C4-2B (cell line): ENCODE data around the gene MKX.

Source experiments
- H3K27ac ChIP-seq: fragments of 450-650 bp; 2 replicates; pipeline ENCODE4 v1.5.1; 2017
- ZFX ChIP-seq: fragments of 450-650 bp; IDR thresholded peaks from 2 replicates; pipeline ENCODE4 v1.6.1; 2017
- TF ChIP-seq, protein P1 (sequence below): fragments of 450-650 bp; conservative IDR thresholded peaks from 2 replicates; pipeline ENCODE4 v1.5.1; 2017; ENCODE audit warnings: mild to moderate bottlenecking

Gene MKX

GRCh38 chr10:27746397-27747095, 927 bp upstream of the MKX start:
- H3K27ac ChIP-seq = no peak overlapping the region; the same call in 1 of the 2 replicates
- TF ChIP-seq, protein P1, sequence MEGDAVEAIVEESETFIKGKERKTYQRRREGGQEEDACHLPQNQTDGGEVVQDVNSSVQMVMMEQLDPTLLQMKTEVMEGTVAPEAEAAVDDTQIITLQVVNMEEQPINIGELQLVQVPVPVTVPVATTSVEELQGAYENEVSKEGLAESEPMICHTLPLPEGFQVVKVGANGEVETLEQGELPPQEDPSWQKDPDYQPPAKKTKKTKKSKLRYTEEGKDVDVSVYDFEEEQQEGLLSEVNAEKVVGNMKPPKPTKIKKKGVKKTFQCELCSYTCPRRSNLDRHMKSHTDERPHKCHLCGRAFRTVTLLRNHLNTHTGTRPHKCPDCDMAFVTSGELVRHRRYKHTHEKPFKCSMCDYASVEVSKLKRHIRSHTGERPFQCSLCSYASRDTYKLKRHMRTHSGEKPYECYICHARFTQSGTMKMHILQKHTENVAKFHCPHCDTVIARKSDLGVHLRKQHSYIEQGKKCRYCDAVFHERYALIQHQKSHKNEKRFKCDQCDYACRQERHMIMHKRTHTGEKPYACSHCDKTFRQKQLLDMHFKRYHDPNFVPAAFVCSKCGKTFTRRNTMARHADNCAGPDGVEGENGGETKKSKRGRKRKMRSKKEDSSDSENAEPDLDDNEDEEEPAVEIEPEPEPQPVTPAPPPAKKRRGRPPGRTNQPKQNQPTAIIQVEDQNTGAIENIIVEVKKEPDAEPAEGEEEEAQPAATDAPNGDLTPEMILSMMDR = no peak
- no peak for TF ChIP-seq ZFX

- peak overlapping the region; percentile 47 for H3K27ac ChIP-seq
- TF ChIP-seq ZFX = no peak
- TF ChIP-seq, protein P1 = no peak
Observed at GRCh38 chr10:27744802-27745731, 552 bp downstream of the MKX start.

DNA sequence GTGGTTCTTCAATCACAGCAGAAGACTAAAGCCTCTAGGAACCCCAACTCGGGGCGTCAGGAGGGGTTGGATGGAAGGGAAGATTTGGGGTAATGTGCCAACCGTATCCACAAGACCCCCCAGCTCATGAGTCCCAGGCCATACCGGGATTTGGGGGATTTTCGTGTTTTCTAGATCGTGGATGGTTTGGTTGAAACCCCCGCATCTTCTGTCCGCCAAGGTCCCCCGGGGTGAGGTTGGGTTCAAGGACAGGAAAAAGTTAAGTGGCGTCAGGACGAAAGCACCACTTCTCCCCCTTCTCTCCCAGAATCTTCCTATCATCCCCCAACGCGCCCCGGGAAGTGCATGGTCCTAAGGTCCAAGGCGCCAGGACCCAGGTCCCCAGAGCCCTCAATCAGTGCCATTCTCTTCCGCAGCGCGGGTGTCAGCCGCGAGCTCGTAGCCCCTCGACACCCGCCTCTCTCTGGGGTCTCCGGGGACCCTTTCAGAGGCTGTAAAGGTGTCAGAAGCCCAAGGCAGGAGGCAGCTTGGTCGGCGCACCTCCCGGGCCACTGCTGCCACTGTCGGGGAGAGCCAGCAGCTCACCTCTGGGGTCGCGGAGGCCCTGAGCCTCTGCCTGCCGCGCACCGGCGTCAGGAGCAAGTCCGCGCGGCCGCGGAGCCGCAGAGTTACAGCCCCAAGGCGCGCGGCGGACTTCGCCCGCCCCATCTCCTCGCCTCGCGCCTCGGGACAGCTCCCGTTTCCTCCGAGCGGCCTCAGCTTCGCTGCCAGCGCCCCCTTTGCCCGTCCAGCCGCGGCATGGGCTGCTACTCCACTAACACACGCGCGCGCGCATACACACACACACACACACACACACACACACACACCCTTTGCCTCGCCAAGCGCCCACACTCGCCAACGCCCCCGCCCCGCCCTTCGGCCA, 1.5 kb downstream of the MKX start:
- TF ChIP-seq ZFX = no peak
- TF ChIP-seq, protein P1 = no peak
- H3K27ac ChIP-seq = no peak overlapping the region

DNA sequence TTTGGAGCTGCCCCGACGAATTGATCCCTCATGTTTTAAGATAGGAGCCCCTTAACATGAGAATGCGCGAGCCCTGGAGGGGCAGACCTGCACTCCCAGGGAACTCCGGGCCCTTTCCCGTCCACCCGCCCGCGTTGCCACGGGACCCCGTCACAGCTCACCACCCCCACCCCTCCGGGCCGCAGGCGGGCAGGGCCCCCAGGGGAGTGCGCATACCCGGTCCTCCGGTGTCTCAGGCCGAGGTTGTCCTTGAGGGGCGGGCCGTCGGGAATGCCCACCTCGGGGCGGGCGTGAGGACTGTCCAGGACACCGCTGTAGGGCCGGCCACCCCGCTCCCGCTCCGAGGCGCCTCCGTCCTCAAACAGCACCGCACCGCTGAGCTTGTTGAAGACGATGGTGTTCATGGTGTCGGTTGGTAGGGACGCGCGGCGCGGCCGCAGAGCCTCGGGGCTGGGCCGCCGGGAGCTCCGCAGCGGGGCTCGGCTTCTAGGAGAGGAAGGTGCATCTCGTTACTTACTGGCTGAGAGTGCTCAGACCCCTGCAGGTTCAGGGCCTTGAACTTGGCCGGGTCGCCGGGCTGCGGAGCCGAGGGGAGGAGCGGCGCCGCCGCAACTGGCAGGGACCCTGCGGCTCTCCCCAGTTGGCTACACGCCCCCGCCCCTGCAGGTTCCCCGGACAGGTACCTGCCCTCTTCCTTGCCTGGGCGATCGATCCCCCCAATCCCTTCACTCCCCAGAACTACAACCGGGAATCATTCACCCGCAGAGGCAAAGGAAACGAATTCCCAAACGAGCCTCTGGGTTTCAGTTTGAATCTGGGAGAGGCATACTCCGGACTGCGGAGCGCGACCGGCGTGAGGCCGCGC, 2.4 kb downstream of the MKX start:
- peak overlapping the region; percentile 67 for H3K27ac ChIP-seq
- TF ChIP-seq, protein P1 = no peak
- no peak for TF ChIP-seq ZFX

DNA sequence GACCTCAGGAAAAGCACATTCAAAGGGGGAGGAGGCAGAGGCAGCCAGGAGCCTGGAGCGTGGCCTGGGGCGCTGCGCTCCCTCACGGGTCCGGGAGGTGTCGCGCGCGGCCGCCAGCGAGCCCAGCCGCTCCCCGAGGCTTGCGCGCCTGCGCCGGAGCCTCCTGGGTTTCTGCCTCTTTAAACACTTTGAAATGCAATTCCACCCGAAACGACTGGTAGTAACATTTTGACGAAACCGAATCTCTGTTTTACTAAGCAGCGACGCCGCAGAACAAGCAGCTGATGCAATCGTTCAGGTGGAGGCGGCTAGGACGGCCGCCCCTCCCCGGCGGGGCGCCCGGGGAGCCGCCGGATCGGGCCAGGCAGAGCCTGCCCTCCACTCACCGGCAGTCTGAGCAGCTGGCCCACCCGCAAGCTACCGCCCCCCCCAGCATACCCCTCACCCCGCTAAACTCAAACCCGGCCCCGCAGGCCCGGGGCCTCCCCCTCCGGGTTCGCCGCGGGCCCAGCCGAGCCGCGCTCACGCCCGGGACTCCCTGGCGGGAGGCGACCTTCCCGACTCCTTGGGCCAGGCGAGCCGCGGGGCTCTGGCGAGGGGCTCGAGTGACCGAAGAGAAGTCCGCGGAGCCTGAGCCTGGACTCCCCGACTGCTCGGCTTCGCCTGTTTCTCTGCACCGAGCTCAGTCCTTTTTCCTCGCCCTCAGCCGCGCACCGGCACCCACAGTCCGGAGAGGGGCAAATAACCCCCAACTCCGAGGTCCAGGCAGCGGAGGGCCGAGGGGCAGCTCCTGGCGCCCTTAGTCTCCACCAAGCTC, 3.2 kb downstream of the MKX start:
- peak overlapping the region; percentile 67 for H3K27ac ChIP-seq
- TF ChIP-seq ZFX = no peak
- TF ChIP-seq, protein P1 = peak; percentile 93
